Endothelial cell of umbilical vein (primary cell): ENCODE results near the gene RNF121.
A peak's percentile ranks its signal among the peaks of the same experiment; 100 is the strongest.

Experiments used
- CTCF ChIP-seq, 2 donors: IDR thresholded peaks; 1 replicate in 1 of 2; 2 replicates in 1 of 2; pipeline ENCODE4 v1.5.1; 2011; ENCODE audit warnings: low read length in 2 of 2, mild to moderate bottlenecking in 2 of 2, moderate library complexity in 2 of 2, control low read depth in 1 of 2, inconsistent platforms in 1 of 2, low read depth in 1 of 2; ENCODE audit not compliant: insufficient read depth in 1 of 2; ENCODE audit errors: extremely low read depth in 1 of 2
- POLR2A ChIP-seq: IDR thresholded peaks from 2 replicates; pipeline ENCODE4 v1.6.1; 2012; ENCODE audit warnings: low read depth, mild to moderate bottlenecking, control low read depth, low read length

GRCh38 chr11:72013765-72014711 lies 85.2 kb downstream of the RNF121 start:
- TF ChIP-seq CTCF (IDR thresholded peaks at IDR 0.05; ENCODE audit: extremely low read depth in 1 of 2, insufficient read depth in 1 of 2, low read depth in 1 of 2, low read length in 2 of 2) (no peak), POLR2A (peak; percentile 16)
